Lung (tissue), 12 donors: Measurements from ENCODE around the gene RPRD1B. TPM values are rescaled to one million over a fixed set of nuclear protein-coding genes. Genes with fewer than 3 reads are reported as not detected.

Experiments used
- ATAC-seq: fragments of 200-7000 bp; cut with Tn5 transposase; one replicate; pipeline ENCODE4 v1.9.1; 2020; ENCODE audit warnings: moderate number of reproducible peaks; ENCODE audit not compliant: insufficient read depth, low FRiP score
- DNase-seq, 3 donors: peaks; one replicate each; pipeline ENCODE4 v3.0.0-alpha.2; 2013 to 2017
- H3K27ac ChIP-seq, 2 donors: one replicate each; pipeline ENCODE4 v1.5.1; 2013; ENCODE audit warnings: mild to moderate bottlenecking in 2 of 2, moderate library complexity in 2 of 2, control low read depth in 1 of 2, inconsistent platforms in 1 of 2, low read depth in 1 of 2, low read length in 1 of 2
- H3K27me3 ChIP-seq, 3 donors: one replicate each; pipeline ENCODE4 v1.5.1; 2013; ENCODE audit warnings: low read length in 2 of 3; ENCODE audit not compliant: control insufficient read depth in 3 of 3, insufficient read depth in 3 of 3
- H3K36me3 ChIP-seq, 4 donors: one replicate each; pipeline ENCODE4 v1.5.1; 2013; ENCODE audit warnings: low read length in 4 of 4, mild to moderate bottlenecking in 1 of 4, moderate library complexity in 1 of 4; ENCODE audit not compliant: control insufficient read depth in 4 of 4, insufficient read depth in 4 of 4
- H3K4me1 ChIP-seq, 5 donors: one replicate each; pipeline ENCODE4 v1.5.1; 2013; ENCODE audit warnings: low read length in 5 of 5, mild to moderate bottlenecking in 2 of 5, moderate library complexity in 1 of 5; ENCODE audit not compliant: control insufficient read depth in 5 of 5, insufficient read depth in 5 of 5
- H3K4me3 ChIP-seq: one replicate; pipeline ENCODE4 v1.5.1; 2013; ENCODE audit warnings: mild to moderate bottlenecking, control low read depth, moderate library complexity
- H3K9ac ChIP-seq, 2 donors: one replicate each; pipeline ENCODE4 v1.5.1; 2013; ENCODE audit warnings: low read length in 2 of 2, control low read depth in 1 of 2; ENCODE audit not compliant: insufficient read depth in 1 of 2
- H3K9me3 ChIP-seq, 4 donors: one replicate each; pipeline ENCODE4 v1.5.1; 2013; ENCODE audit warnings: low read length in 3 of 4, mild to moderate bottlenecking in 1 of 4, moderate library complexity in 1 of 4; ENCODE audit not compliant: control insufficient read depth in 4 of 4, insufficient read depth in 3 of 4
- WGBS, 2 donors: extraction: QIAGEN DNeasy Blood & Tissue Kit; methylation state at CpG; one replicate each; pipeline ENCODE4 v1.1.7; 2013; 5-methylcytosine and 5-hydroxymethylcytosine counted together
- polyA plus RNA-seq, 2 donors: library from polyadenylated mRNA; stranded (reverse); fragments of 200-250 nt; gene quantifications; one replicate each; pipeline ENCODE4 v1.2.1, GENCODE V29; 2013
- total RNA-seq, 2 donors: library from RNA; depleted of rRNA in 1 of 2; stranded (reverse); fragments of >200 nt in 1 of 2; gene quantifications; one replicate each; pipeline ENCODE4 v1.2.1, GENCODE V29; 2014 to 2021
- TF ChIP-seq, protein P1 (sequence below): IDR thresholded peaks from 2 replicates; pipeline ENCODE4 v1.5.1; 2012; ENCODE audit warnings: mild to moderate bottlenecking; ENCODE audit errors: control extremely low read depth, extremely low read depth
- donor health status: control.
- donor health status: control.
- donor health status: Bipolar disorder and iron deficiency.
- donor health status: healthy.
- donor health status: DM: yes; HTN: yes; CAD: no.

Gene RPRD1B
- total and polyA plus RNA-seq, 4 donors: 6.8 to 58.6 (median 26.6) TPM

DNA sequence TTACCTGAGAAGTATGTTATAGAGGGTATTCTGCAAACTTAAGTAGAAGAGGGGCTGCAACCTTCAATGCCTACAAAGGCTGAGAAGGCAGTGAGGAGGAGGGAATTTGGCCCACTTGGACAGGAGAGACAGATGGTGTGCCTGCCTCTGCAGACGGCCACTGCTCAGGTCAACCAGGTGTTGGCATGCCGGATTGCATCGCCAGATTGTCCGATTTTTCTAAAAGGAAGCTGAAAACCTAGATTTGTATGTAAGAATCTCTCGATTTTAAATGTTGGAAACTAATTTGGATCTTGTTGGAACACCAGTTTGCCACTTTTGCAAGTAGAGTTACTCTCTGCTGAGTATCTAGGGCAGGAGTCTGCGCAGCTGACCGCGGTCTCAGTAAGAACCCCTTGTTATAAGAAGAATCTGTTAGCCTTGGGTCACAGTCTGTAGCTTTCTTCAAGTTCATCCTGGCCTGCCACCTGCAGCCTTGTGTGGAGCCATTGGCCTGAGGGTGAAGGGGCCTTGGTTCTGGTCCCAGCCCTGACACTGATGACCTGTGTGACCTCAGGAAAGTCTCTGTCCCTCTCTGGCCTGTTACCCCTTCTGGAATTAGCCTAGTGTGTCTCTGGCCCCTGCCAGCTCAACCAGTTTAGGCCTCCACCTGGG, 77.1 kb downstream of the RPRD1B start:
- Histone ChIP-seq H3K4me3 (no peak overlapping the region), H3K36me3 (no peaks in the 10 kb centered on the region), H3K4me1 (peaks cover 10 to 43% (median 23%) of the 10 kb centered on the region in 5 donors), H3K27ac (peak overlapping the region; percentile 68 to 88), H3K27me3 (no peaks in the 10 kb centered on the region), H3K9me3 (no peaks in the 10 kb centered on the region), H3K9ac (no peak overlapping the region)
- TF ChIP-seq, protein P1, sequence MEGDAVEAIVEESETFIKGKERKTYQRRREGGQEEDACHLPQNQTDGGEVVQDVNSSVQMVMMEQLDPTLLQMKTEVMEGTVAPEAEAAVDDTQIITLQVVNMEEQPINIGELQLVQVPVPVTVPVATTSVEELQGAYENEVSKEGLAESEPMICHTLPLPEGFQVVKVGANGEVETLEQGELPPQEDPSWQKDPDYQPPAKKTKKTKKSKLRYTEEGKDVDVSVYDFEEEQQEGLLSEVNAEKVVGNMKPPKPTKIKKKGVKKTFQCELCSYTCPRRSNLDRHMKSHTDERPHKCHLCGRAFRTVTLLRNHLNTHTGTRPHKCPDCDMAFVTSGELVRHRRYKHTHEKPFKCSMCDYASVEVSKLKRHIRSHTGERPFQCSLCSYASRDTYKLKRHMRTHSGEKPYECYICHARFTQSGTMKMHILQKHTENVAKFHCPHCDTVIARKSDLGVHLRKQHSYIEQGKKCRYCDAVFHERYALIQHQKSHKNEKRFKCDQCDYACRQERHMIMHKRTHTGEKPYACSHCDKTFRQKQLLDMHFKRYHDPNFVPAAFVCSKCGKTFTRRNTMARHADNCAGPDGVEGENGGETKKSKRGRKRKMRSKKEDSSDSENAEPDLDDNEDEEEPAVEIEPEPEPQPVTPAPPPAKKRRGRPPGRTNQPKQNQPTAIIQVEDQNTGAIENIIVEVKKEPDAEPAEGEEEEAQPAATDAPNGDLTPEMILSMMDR: no peak
- ATAC-seq (no peak), DNase-seq (no peak)
- WGBS, 2 donors: 96% methylated on average over 8 of the region's 8 CpGs

DNA sequence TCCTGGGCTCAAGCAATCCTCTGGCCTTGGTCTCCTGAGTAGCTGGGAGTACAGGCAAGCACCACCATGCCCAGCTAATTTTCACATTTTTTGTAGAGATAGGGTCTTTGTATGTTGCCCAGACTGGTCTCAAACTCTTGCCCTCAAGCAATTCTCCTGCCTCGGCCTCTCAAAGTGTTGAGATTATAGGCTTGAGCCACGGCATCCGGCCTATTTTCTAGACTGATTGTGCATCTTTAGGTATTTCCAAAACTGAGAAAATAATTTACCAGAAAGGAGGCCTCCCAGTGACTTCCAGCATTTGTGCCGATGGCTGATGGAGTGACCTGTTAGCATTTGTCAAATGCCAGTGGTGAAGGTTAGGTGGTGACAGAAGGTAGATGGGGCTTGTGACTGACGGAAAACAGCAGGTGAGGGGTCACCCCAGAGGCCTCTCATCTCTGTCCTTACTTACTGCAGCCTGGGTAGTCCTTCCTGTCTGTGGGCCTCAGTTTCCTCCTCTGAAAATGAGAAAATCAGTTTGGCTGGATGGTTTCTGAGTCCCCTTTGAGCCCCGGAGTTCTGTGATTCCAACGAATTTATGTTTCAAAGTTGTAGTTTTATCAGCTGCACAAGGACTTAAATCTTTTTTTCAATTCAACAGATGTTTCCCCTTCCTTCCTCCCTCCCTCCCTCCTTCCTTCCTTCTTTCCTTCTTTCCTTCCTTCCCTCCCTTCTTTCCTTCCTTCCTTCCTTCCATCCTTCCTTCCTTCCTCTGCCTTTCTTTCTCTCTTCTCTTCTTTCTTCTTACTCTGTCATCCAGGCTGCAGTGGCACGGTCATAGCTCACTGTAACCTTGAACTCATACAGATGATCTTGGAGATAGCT, 78.1 kb downstream of the RPRD1B start:
- peaks cover 10 to 43% (median 23%) of the 10 kb centered on the region in 5 donors for H3K4me1 ChIP-seq
- no peak for ATAC-seq
- TF ChIP-seq, protein P1: no peak
- H3K36me3 ChIP-seq: no peaks in the 10 kb centered on the region
- H3K27ac ChIP-seq: peak overlapping the region in 1 of 2 donors; percentile 88
- H3K9ac ChIP-seq: no peak overlapping the region
- no peaks in the 10 kb centered on the region for H3K27me3 ChIP-seq
- H3K4me3 ChIP-seq: no peak overlapping the region
- no peak for DNase-seq
- no peaks in the 10 kb centered on the region for H3K9me3 ChIP-seq
- WGBS, 2 donors: 84% methylated on average over 8 of the region's 8 CpGs

DNA sequence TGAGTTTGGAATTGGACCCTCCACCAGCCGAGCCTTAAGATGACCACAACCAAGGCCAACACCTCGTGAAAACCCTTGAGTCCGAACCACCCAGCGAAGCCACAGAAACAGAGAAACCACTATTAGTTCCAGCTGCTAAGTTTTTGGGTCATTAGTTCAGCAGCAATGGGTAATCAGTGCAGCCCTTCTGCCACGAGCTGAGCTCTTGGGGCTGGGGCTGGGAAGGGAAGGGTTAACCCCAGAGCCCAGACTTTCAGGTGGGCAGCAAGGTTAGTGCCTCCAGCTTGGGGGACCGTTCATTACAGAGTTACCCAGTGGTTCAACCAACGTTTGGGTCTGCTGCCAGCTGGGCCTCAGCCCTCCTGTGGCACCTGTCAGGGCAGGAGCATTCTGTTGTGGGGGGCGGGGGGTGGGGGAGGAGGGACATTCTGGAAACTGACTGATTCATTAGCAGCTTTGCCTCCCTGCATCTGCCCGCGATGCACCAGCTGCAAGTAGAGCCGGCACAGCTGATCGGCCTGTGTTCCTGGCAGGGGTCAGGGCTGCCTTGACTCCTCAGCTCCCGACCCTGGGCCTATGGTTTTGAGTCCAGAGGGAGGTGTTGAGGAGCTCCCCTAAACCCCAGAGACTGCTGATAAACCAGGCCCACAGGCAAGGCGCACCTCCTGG, 78.8 kb downstream of the RPRD1B start:
- no peaks in the 10 kb centered on the region for H3K27me3 ChIP-seq
- no peak overlapping the region for H3K9ac ChIP-seq
- DNase-seq (no peak), ATAC-seq (no peak)
- peak overlapping the region in 1 of 2 donors; percentile 88 for H3K27ac ChIP-seq
- H3K4me3 ChIP-seq: no peak overlapping the region
- no peaks in the 10 kb centered on the region for H3K9me3 ChIP-seq
- 90 to 94% methylated on average over 14 of the region's 14 CpGs for WGBS, 2 donors
- TF ChIP-seq, protein P1: no peak
- H3K36me3 ChIP-seq: no peaks in the 10 kb centered on the region
- H3K4me1 ChIP-seq: peaks cover 10 to 43% (median 23%) of the 10 kb centered on the region in 5 donors
